HPDE6-E6E7 (cell line): Measurements from ENCODE around the gene DDIT3.
"Not testable (repeated sequence)": the region's sequence is repeated elsewhere in the genome, so short reads cannot be mapped to it uniquely, and the experiment has no call there.

ENCODE experiments used
- DNase-seq: peaks from one replicate; pipeline ENCODE4 v3.0.0; 2011; ENCODE audit warnings: missing footprints; ENCODE audit errors: extremely low spot score

The DDIT3 gene

GRCh38 chr12:57513266-57513665 is 7.0 kb downstream of the DDIT3 start:
- DNase-seq: no peak

GRCh38 chr12:57512665-57513064 is 7.6 kb downstream of the DDIT3 start:
- DNase-seq: no peak

GRCh38 chr12:57511588-57512325 is 8.6 kb downstream of the DDIT3 start:
- DNase-seq: no peak

GRCh38 chr12:57511161-57511560 is 9.2 kb downstream of the DDIT3 start:
- DNase-seq: no peak

GRCh38 chr12:57507796-57508195 is 12.5 kb downstream of the DDIT3 start:
- not testable (repeated sequence) for DNase-seq

- not testable (repeated sequence) for DNase-seq
Measured at GRCh38 chr12:57506541-57506940, 13.8 kb downstream of the DDIT3 start.

- DNase-seq: not testable (repeated sequence)
Measured at GRCh38 chr12:57502311-57502969, 17.9 kb downstream of the DDIT3 start.

- no peak for DNase-seq
Measured at GRCh38 chr12:57500213-57500612, 20.1 kb downstream of the DDIT3 start.

- DNase-seq: no peak
Measured at GRCh38 chr12:57498571-57498970, 21.7 kb downstream of the DDIT3 start.

GRCh38 chr12:57498132-57498502 is 22.2 kb downstream of the DDIT3 start:
- DNase-seq: no peak

GRCh38 chr12:57497223-57498131 is 22.8 kb downstream of the DDIT3 start:
- DNase-seq: no peak

GRCh38 chr12:57496822-57497221 is 23.5 kb downstream of the DDIT3 start:
- no peak for DNase-seq

GRCh38 chr12:57495051-57495701 is 25.1 kb downstream of the DDIT3 start:
- DNase-seq: not testable (repeated sequence)

- no peak for DNase-seq
Measured at GRCh38 chr12:57491393-57492280, 28.7 kb downstream of the DDIT3 start.

GRCh38 chr12:57490126-57490525 is 30.2 kb downstream of the DDIT3 start:
- DNase-seq: no peak

- DNase-seq: no peak
Measured at GRCh38 chr12:57489157-57489641, 31.1 kb downstream of the DDIT3 start.

- no peak for DNase-seq
Measured at GRCh38 chr12:57488402-57489156, 31.7 kb downstream of the DDIT3 start.

- peak; percentile 97 for DNase-seq
Measured at GRCh38 chr12:57487597-57488401, 32.5 kb downstream of the DDIT3 start, which contains the start of gene MARS1. MARS1 (plus strand) TSS chr12:57488068; CDS start chr12:57488091, 23 bp downstream.

GRCh38 chr12:57487055-57487596 is 33.2 kb downstream of the DDIT3 start:
- no peak for DNase-seq
